GM21737 (cell line): ENCODE results near the gene CFI.

Source experiments
- ATAC-seq: cut with Tn5 transposase; IDR thresholded peaks from one replicate; pipeline ENCODE4 v1.9.1; 2021; ENCODE audit warnings: mild to moderate bottlenecking, moderate library complexity; ENCODE audit not compliant: unreplicated experiment

Gene CFI

DNA sequence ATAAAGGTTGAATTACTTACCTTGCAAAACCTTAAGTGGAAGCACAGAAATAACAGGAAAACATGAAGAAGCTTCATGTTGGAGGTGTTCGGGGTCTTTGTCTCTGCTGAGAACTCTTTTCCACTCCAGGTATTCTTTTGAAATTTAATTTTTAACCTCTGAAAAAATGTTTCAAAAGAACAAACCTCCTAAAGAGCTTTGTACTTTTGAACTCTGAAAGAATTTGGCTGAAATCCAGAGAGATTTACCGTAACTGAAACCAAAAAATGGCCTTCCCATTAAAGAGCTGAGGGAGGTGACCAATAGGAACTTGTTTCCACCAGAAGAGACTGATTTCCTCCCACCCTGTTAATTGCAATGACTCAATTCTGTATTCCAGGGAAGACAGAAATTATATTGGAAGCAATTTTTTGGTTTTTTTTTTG, at the start of gene CFI:
TSS of gene CFI (minus strand) at position 105 of the 425 bp plus-strand sequence. CDS start at position 77, 28 bp downstream.
- no peak for ATAC-seq

GRCh38 chr4:109850601-109851000, 48.8 kb upstream of the CFI start:
- no peak for ATAC-seq

DNA sequence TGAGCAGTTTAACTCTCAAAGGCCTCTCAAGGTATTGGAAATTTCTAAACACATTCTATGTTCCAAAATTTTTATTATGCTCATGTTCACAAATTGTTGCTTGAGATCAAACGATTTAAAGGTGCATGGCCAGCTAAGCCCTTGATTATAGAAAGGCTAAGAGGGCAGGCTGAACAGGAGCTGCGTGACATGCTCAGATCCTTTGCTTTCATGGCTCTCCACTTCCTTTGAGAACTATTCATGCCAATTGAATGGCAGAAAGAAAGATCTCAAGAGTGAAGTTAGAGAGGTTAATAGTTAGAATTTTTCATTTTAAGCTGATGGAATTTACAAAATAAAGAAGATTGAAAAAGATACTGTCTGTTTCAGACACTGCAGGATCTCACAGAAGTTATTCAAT, 46.7 kb upstream of the CFI start:
- no peak for ATAC-seq

- ATAC-seq, result no peak
Observed at GRCh38 chr4:109847896-109848442, 46.2 kb upstream of the CFI start, which contains the start of gene LRIT3. TSS of gene LRIT3 (plus strand) at chr4:109848107. CDS start at chr4:109848202, 95 bp downstream.

- no peak for ATAC-seq
Observed at GRCh38 chr4:109846395-109847098, 44.7 kb upstream of the CFI start.

DNA sequence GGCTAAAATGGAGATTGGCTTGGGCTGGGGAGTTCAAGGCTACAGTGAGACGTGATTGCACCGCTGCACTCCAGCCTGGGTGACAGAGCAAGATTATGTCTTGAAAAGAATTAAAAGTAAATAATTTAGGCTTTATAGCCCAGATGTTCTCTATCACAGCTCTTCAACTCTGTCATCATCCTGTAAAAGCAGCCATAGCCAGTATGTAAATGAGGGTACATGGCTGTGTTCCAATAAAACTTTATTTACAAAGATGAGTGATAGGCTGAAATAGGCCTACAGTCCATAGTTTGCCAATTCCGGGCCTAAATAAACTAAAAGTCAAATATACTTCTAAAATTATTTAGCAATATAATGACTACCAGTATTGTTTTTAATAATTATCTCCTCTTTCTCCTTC, 35.2 kb upstream of the CFI start:
- ATAC-seq, result no peak

DNA sequence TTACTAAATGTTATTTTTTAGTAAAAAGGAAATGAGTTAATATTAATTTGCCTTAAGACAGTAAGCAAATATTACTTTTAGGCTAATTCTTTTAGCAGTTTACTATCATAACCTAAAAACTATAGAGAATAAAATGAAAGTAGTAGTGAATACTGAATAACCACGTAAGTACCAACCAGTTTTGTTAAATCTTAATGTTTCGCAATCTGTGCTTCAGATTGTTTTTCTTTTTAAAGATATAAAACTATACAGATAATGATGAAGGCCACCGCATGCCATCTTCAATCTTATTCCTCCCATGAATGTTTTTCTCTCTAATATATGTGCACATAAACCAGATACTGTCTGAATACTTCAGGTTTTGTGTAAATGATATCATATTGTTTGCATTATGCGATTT, 32.0 kb upstream of the CFI start:
- no peak for ATAC-seq

DNA sequence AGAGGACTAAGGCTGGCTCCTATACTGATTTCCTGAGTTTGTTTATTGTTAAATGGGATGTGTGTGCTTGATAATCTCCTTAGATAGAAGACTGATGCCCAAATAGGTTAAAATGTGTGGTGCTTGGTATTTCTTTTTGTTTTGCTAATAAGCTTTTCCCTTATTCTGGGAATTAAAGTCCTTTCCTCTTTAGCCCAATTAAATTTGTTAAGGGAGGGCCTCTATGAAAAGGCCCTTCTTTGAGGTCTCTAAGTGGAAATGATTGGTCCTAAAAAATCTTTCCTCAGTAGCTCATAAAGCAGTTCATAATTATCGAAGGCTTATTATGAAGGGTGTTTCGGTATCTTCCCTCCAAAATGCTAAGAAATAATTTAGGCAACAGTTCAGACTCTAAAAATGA, 25.9 kb upstream of the CFI start, which contains the start of gene RRH:
TSS of gene RRH (plus strand) at position 301 of the 400 bp plus-strand sequence. CDS start at position 357, 56 bp downstream.
- ATAC-seq, result no peak

- no peak for ATAC-seq
Observed at GRCh38 chr4:109826719-109827118, 24.9 kb upstream of the CFI start.

- no peak for ATAC-seq
Observed at GRCh38 chr4:109821185-109821584, 19.4 kb upstream of the CFI start.

DNA sequence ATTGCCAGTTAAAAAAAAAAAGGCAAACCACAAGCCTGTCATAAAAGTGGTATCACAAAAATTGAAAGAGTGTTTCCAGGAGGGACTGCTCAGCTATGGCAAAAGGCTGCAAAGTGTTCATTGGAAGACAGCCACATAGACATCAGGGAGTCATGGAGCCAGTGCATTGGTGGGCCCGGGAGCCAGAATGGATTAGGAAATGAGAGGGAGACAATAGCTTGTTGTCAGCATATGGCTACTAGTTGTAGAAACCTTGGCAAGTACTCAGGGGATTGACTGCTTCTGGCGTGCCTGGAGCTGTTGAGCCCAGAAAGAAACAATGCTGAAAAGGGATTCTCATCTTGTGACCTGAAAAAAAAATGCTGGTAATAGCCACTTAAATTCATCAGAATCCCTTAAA, 18.8 kb upstream of the CFI start:
- no peak for ATAC-seq

GRCh38 chr4:109818268-109818667, 16.5 kb upstream of the CFI start:
- no peak for ATAC-seq

- no peak for ATAC-seq
Observed at GRCh38 chr4:109816894-109817293, 15.1 kb upstream of the CFI start.

- no peak for ATAC-seq
Observed at GRCh38 chr4:109816082-109816442, 14.3 kb upstream of the CFI start.

- ATAC-seq, result peak; percentile 99
Observed at GRCh38 chr4:109815151-109816081, 13.6 kb upstream of the CFI start, which contains the start of gene GAR1. TSS of gene GAR1 (plus strand) at chr4:109815762. CDS start at chr4:109816165, 403 bp downstream.

DNA sequence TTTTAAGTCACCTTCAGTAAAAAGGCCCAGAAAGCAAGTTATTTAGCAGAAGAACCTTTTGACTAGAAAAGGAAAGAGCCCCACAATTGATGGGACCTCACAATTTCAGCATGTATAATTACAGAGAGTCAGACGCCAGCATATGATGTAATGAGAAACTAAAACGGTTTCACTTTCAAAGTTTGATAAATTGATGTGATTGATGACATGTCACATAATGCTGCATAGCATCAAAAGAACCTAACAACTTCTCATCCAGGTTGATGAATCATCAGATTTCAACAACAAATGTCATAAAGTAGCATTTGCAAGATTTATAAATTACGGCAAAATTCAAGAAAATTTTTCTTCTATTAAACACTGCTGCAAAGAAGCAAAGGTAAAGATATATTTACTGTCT, 9.9 kb upstream of the CFI start:
- ATAC-seq, result no peak

DNA sequence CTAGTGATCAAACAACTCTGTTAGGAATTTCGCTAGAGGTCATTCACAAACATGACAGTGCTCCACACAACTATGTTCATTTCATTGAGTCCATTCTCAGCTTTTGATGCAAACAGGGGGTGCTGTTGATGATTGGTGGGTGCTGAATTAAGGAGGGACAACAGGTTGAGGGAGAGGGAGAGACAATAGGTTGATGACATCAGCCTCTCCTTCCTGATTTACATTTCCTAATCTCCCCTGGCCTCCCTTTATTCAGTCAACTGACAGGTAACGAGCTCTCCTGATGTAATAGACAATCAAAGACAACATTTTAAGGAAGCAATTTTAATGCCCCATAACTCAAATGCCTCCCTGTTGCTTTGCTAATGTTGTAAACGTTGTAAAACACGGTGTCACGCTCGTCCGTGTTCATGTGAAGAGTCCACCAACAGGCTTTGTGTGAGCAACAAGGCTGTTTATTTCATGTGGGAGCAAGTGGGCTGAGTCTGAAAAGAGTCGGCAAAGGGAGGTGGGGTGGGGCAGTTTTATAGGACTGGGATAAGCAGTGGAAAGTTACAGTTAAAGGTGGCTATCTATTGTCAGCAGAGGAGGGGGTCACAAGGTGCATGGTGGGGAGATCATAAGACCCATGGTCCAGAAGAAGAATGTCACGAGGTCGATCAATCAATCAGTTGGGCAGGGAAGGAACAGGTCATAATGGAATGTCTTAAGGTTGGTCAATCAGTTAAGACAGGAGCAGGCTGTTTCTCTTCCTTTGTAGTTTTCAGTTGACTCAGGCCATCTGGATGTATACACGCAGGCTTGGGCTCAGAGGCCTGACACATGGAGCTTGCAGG, 9.0 kb upstream of the CFI start:
- ATAC-seq, result no peak

DNA sequence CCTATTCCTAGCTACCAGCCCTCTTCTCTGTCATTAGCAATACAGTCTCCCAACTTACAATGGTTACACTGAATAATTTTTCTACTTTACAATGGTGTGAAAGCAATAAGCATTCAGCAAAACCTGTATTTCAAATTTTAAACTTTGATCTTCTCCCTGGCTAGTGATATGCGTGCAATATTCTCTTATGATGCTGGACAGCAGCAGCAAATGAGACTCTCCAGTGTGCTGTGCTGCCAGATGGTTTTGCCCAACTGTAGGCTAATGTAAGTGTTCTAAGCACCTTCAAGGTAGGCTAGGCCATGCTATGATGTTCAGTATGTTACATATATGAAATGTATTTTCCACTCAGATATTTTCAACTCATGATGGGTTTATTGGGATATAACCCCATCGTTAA, 7.9 kb upstream of the CFI start:
- ATAC-seq, result no peak

GRCh38 chr4:109803924-109804571, 2.2 kb upstream of the CFI start:
- ATAC-seq, result peak; percentile 65
